ENCODE data around the gene TTC24.
"Not testable (repeated sequence)": the region's sequence is repeated elsewhere in the genome, so short reads cannot be mapped to it uniquely, and the experiment has no call there.

TTC24 gene

DNA sequence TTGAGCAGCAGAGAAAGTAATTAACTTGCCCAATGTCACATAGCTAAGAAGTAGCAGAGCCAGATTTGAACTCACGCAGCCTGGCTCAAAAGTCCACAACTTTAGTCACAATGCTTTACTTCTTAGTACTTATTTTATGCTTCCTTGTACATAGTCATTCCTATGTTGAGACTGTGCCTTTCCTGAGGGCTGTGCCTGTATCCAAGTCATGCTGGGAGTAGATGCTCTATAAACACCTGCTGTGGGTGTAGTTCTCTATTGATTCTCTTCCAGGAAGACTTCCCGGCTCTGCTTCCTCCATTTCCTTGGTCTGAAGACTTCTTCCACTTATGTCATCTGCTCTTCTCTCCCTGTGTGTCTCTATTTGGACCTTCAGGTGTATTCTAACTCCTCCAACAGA is 23.8 kb upstream of the TTC24 start:
- DNase-seq = no peak

DNA sequence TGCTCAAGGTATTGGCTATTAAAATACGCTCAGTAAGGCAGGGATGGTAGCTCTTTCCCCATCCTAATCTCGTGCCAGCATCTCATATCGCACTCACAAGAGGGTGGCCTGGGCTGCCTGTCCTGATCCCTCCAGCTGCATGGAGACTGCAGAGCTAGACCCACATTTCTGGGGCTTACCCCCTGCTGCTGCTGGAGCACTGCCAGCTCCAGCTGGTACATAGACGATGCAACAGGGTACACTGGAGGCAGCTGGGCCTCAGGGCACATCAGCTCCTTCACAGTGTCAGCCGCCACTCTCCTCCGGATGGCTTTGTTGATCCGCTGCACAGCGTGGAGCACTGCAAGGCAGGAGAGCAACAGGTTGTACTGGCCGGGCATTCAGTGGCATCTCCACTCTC is 23.2 kb upstream of the TTC24 start:
- no peak for DNase-seq

DNA sequence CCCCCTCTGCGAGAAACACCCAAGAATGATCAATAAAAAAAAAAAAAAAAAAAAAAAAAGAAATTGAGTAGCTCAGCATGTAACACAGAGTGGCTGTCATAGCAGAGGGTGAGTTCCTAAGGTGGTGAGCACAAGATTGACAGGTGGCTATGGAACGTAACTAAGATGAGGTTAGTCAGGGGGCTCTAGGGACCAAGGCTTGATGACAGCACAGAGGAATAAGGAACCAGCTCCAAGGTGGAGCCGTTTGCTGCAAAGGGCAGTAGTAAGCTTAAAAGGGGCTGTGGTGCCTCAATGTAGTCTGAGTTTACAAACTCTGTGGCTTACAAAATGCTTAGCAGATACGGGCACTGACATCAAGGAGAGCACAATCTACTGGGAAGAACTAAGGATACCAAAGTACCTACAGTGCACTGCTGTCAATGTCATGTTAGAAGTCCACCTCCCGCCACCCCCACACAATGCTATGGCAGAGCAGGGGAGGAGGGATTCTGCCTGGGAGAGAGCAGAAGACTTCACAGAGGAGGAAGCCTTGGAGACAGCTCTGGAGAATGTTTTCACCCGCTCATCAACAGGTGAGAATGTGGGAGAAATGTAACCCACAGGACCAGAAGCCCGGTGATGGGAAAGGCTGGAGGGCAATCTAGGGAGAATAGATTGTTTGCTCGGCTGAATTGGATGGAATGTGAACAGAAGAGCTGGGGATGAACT is 20.3 kb upstream of the TTC24 start:
- no peak for DNase-seq

DNA sequence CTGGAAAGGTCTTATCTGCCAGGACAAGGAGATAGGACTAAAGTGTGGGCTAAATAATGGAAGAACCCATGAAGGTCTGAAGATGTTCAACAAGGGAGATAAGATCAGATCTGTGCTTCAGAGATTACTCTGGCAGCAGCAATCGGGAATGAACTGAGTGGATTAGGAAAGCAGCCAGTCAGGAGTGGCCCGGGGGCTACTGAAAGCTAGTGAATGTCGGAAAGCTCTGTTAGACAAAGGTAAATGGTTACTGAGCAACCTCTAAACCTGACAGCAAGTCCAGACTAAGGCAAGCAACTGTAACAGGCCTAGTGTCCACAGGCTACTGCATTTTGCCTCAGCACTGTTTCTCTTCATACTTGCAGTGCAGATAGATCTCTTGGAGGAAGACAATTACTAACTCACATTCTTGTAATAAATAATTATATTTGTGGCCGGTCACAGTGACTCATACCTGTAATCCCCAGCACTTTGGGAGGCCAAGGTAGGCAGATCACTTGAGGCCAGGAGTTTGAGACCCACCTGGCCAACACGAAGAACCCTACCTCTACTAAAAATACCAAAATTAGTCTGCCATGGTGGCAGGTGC is 19.6 kb upstream of the TTC24 start:
- no peak for DNase-seq

DNA sequence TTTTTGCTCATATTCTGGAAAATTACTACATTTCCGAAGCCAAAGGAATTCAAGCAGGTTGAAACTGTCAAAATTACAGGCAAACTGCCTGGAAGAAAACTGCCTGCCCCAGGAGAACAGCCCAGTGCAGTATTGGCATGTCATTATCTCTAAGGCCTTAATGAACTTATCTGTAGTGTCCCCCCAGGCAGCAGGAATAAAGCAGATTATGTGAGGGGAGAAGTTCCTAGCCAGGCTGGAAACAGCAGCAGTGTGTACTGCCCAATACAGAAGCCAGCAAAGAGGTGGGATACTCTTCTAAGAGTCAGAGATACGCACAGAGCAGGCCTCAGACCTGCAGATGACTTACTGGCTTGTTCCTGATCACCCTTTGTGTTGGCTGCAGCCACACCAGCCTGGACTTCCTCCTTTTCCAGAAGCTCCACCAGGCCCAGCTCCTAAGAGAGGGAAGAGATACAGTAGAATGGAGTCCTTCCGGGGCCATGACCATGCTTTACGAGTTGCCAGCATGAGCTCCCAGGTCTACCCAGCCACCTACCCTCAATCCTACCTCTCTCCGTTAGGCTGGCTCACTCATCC is 18.8 kb upstream of the TTC24 start:
- DNase-seq = no peak

DNA sequence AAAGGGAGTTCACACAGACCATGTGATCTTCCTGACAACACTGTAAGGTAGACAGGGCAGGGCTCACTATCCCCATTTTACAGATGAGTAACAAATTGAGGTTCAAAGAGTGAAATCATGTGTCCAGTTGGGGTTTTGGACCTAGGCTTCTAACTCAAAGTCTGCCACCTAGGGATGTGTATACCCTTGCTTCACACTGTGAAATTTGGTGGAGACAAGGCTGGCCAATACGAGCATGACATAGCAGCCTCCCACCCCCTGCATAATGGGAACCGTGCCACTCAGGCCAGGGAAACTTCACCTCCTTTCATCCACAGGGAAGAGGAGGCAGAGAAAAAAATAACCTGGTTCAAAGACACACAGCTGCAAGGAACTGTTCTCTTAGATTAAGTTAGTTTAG is 14.0 kb upstream of the TTC24 start:
- no peak for DNase-seq

DNA sequence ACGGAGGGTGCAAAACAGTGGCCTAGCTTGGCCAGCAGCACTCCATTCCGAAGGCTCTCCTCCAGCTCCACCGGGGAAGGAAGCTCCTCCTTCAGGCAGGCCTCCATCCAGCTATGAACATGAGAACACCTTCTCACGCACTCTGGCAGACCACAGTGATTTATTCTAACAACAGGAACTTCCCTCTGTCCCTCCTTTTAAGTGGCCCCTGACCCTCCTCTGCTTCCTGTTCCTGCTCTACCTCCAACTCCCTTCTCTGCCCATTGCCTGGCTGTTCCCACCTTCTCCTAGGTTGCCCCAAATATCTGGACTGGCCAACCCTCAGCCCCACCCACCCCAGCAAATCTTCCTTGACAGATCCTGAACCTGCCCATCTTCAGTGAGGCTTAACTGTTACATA is 13.1 kb upstream of the TTC24 start:
- no peak for DNase-seq

DNA sequence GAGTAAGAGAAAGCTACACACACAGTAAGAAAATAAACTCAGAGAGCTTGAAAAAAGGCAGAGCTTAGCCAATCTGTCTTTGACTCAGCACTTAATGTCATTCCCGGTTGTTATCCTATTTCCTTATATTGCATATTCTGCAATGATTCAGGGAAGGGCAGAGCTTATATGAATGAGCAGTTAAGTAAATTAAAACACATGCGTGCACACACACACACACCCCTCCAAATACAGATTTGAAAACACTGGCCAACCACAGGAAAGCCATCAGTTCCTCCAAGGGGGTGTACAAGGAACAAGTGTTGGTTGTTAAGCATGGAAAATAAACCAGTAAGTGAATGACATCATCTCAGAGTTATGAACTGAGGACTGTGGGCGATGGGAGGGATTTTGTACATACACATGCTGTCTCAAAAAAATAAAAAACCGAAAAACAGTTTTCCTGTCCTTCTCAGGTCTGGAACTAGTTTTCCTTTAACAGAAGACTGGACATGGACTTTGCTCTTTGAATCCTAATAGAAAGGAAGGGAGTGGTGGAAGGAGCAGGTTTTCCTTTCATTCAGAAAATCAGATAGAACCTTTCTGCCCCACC is 8.2 kb upstream of the TTC24 start:
- DNase-seq = peak; percentile 69

DNA sequence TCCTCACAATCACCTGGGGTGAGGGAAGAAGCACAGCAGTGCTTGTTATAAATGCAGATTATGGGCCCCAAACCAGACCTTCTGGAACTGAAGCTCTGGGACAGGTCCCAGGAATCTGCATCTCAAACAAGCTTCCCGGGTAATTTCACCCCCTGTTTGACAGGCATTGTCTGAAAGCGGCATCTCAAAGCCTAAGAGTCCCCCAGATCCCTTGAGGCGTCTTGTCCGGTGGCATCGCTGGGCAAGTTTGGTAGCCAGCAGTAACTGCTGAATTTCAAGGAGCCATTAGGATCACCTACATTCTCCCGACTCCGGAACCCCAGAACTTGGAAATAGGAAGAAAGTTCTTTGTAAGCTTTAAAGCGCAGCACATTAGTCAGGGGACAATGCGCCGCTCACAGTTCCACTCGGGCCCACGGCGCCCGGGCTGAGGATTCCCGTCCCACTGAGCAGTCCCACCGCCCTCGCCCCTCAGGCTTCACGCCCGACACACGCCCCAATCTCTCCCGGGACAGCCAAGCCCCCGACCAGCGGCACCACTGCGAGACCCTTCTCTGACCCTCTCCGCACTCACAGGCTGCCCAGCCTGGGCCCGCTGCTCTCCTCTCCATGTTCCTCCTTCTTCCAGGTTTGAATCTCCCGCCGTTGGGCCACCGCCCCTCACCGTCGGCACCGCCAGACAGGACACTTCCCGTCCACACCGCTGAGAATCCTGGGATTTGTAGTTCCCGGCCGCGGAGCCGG is 7.4 kb upstream of the TTC24 start, which contains the start of gene IQGAP3:
TSS of gene IQGAP3 (minus strand) at position 647 of the 744 bp plus-strand sequence. CDS start at position 611, 36 bp downstream.
- DNase-seq = peak; percentile 93

DNA sequence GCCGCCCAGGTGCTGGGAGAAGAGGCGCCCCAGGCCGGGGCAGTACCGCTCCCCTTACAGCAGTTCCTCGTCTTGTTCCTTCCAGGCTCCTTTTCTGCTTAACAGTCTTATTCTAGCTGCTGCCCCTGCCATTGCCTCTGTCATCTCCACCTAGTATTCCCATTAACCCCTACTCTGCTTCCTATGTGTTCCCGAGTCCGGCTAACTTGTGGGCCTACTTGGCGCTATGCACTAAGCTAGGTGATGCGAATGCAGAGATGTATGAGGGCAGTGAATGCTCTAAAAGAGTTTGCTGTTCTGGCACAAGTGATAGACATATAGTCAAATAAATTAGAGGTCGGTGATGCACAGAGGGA is 6.9 kb upstream of the TTC24 start:
- DNase-seq = no peak

DNA sequence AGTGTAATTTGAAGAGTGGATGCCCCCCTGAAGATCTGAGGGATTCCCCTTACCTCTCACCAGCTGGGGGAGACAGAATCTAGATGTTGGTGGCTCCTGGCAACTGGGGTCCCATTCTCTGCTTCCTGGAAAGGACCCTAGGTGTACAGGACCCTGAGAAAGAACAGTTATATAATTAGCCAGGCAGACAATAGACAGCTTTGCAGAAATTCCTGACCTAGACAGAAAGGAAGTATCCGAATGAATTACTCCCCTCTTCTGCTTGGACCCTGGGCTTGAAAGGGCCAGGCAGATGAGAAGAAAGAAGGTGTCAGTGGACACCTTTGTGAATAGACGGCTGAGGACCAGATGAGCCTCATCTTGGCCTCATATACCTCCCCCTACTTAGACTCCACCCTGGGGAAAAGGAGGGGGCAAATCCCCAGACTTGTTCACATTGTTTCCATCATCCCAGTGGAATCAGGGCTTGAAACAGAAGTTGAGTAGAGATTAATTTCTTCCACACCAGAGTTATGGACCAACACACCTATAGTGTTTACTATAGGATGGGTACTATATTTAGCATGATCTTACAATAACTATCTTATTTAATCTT is 5.4 kb upstream of the TTC24 start:
- no peak for DNase-seq

DNA sequence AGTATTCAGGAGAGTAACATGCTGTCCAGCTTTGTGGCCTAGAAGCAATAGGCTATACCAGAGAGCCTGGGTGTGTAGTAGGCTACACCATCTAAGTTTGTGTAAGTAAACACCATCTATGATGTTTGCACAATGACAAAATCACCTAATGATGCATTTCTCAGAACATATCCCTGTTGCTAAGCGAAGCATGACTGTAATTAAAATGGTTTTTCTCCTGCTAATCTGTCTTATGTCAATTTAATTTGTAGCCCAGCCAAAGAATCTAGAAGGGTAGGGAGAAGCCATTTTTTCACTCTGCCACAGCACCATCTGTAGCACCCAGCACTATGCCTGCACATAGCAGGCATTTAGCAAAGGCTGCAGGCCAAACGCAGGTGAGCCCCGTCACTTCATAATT is 2.0 kb upstream of the TTC24 start:
- no peak for DNase-seq

DNA sequence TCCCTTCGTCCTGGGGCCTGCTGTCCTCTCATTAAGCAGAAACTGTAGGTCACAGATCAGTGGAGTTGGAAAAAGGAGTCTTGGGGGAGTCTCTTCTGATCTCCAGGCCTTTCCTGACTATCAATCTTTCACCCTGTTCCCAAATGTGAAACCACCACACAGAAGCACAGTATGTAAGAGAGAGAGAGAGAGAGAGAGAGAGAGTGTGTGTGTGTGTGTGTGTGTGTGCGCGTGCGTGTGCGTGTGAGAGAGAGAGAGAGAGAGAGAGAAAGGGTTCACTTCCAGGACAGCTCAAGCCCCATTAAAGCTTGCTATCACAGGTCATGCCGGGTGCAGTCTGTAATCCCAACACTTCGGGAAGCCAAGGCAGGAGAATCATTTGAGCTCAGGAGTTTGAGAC is 1.5 kb upstream of the TTC24 start:
- DNase-seq = no peak

DNA sequence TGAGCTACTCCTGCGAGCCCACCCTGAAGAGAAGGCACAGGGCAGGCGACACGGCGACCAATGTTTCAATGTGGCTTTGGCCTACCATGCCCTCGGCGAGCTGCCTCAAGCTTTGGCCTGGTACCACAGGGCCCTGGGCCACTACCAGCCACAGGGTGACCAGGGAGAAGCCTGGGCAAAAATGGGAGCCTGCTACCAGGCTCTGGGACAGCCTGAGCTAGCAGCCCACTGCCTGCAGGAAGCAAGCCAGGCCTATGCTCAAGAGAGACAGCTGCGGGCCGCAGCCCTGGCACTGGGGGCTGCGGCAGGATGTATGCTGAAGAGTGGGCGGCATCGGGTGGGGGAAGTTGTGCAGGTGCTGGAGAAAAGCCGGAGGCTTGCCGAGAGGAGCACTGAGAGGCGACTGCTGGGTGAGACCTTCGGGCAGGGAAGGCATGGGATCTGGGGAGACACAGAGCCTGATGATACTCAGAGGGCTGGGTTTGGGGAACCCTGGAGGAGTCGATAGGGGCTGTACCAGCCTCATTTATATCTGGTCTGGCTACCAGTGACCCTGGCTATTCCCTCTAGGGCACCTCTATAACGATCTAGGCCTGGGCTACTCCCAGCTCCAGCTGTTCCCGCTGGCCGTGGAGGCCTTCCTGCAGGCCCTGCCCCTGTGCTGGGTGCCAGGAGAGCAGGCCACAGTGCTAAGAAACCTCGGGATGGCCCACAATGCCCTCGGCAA is 2.3 kb downstream of the TTC24 start:
- no peak for DNase-seq

DNA sequence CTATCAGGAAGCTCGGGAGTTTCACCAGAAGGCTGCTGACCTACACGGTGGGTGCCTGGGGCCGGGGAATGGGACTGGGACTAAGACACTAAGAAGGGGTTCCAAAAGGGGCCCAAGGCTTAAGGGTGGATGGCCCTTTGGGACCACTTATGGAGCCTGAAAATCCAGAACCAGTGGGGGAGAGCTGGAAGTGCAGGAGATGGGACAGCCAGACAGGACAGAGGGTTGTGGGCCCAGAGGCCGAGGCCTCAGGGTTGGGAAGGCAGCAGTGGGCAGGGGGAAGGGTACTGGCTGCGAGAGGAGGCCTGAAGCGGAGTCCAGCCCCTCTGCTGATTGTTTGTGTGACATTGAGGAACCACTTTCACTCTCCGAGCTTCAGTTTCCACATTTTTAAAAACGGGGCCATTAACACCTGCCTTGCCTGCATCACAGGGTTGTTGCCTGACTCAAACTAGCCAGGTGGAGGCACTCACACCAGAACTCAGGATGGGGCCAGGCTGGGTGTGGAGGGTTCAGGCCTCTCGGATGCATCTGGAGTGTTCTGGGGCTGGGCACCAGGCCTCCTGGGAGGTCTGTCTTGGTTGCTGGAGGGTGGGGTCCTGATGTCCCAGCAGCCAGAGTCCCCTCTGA is 3.0 kb downstream of the TTC24 start:
- DNase-seq = no peak

DNA sequence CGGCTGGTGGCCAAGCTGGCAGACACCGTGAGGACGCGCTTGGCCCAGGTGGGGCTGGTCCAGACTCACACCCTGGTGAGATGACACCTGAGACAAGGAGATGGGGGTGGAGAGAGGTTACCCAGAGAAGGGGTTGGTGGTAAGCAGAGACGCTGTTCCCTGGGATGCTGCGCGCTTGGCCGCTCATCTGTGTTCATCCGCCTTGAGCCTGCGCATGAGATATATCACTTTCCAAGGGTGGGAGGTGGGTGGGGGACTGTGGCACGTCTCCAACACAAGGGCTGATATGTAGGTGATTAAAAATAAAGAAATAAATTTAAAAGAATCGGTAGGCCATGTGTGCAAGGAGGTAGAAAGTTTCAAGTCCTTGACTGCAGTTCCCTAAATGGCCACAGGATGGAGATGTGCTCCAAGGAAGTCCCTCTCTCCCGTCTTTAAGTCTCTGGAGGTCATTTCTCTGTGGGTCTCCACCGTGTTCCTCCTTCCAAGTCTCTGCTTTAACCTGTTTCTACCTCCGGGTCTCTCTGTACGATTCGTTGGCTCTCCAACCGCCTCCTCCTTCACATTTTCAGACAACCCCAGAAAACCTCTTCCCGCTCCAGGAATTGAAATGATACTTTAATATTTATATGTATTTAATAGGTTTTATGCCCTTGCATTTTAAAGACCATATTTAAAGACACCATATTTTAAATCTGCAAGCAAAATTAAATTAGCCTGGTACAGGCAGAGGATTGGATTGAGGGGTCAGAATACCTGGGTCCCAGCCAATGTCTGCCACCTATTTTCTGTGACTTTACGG is 4.5 kb downstream of the TTC24 start:
- DNase-seq = peak; percentile 90

DNA sequence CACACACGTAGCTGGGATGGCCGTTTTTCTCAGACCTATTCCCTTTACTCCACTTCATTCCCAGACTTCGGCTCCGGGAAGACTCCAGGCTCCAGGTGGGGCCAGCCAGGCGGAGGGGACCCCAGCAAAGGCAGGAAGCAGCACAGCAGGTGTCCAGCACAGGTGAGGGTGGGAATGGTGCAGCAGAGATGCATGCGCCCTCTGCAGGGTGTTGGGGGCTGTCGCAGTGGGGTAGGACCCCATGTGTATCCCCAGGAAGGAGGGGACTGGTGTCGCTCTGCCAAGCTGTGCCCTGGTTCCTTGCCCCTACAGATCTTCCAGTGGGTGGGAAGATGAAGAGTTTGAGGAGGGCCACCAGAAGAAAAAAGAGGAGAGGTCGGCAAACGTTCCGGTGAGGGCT is 5.3 kb downstream of the TTC24 start:
- DNase-seq = no peak

DNA sequence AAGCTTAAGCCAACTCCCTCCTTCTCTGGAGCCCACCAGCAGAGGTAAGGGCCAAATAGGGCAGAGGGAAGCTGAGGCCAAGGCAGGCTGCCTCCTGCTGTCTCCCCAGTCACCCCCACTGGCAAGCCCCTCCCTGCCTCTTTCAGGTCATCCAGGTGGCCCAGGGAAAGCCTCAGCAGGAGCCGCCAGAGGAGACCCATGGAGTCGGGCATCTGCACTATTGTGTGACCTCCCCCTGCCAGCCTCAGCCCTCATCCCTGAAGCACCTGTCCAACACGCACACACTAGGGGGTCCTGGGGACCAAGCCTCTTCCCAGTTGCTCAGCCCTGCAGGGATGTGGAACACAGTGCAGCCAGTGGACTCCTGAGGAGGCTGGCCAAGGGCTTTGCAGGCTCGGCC is 6.8 kb downstream of the TTC24 start:
- DNase-seq = no peak

DNA sequence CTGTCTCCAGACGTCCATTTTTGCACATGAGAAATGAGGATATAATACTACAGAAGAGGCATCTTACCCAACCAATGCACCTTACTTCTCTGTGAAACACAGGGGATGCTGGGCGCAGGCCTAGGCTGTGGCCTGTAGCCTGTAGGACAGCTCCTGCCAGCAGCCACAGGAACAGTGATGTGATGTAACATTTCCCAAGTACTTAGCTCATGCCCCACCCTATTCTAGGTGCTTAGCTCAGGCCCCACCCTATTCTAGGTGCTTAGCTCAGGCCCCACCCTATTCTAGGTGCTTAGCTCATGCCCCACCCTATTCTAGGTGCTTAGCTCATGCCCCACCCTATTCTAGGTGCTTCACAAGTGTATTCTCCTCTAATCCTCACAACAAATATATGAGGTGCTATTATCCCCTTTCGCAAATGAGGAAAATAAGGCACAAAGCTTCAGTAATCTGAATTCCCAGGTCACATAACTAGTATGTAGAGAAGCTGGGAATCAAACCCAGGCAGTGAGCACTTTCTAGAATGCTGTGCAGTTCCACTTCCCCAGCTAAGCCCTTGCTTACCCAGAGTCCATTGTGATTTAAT is 7.5 kb downstream of the TTC24 start:
- DNase-seq = no peak

DNA sequence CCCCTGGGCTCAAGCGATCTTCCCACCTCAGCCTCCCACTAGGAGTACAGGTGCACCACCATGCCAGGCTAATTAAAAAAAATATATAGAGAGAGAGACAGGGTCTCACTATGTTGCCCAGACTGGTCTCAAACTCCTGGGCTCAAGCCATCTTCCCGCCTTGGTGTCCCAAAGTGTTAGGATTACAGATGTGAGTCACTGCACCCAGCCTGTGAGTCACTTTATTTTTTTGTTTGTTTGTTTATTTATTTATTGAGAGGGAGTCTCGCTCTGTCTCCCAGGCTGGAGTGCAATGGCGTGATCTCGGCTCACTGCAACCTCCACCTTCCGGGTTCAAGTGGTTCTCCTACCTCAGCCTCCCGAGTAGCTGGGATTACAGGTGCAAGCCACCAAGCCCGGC is 8.4 kb downstream of the TTC24 start:
- not testable (repeated sequence) for DNase-seq

DNA sequence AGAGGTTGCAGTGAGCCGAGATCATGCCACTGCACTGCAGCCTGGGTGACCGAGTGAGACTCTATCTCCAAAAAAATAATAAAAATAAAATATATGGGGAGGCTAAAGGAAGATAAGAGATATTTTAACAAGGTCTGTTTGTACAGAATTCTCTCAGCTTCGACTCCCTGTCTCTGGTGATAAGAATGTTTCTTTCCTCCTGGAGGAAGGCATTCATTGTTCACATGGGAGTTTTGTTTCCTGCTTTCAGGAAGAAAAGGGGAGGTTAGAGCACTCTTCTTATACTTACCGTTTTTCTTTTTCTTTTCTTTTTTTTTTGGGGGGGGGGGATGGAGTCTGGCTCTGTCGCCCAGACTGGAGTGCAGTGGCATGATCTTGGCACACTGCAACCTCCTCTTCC is 10.0 kb downstream of the TTC24 start:
- no peak for DNase-seq

All from suppressor macrophage treated with lipopolysaccharide for 4 hours (primary cell).